COR-L47 (cell line): ENCODE data around the gene CCDC92B.

Source experiments
- DNase-seq: peaks from one replicate; lab custom pipeline; 2025; lab: John Stamatoyannopoulos, UW

The CCDC92B gene

DNA sequence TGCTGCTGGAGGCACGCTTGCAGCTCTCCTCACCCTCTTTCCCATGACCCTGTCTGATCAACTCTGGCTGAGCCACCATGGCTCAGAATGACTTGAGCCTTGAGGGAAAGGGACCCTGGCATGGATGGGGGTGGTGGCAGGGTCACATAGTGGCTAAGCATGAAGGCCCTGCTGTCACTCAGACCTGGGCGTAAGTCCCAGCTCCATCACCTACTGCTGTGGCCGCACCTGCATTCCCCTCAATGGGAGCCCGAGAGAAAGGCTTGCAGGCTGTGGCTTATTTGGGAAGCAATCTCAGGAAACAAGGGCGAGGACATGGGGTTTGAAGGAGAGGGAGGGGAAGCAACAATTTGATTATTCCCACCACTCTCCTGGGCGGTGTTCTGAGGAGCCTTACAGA is 29.0 kb upstream of the CCDC92B start:
- no peak for DNase-seq

DNA sequence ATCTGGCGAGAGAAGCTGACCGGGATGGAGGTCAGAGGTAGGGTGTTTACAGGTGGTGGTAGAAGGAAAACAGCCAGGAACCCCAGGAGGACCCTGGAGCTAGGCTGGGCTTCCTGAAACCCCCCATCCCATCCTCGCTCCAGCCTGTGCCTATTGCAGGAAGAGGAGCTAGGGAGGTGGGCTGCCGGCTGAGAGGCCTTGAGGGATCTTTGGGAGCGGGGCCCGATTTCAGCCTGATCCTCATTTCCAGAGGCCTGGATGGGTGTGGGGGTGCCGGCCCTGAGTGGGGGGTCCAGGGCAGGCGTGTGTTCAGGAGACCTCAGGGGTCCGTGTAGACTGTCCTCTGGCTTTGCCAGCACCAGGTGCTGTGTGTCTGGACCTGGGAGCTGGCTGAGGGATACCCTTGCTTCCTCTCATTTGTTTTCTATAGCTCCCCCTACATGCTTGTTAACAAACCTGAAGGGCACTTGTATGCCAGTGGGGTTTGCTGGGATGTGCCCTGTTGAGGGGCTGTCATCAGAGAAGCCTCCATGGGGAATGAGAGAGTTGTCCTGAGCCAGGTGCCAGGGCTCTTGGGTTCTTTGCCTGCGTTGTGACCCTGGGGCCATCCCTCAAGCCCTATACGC is 27.9 kb upstream of the CCDC92B start:
- DNase-seq = no peak

DNA sequence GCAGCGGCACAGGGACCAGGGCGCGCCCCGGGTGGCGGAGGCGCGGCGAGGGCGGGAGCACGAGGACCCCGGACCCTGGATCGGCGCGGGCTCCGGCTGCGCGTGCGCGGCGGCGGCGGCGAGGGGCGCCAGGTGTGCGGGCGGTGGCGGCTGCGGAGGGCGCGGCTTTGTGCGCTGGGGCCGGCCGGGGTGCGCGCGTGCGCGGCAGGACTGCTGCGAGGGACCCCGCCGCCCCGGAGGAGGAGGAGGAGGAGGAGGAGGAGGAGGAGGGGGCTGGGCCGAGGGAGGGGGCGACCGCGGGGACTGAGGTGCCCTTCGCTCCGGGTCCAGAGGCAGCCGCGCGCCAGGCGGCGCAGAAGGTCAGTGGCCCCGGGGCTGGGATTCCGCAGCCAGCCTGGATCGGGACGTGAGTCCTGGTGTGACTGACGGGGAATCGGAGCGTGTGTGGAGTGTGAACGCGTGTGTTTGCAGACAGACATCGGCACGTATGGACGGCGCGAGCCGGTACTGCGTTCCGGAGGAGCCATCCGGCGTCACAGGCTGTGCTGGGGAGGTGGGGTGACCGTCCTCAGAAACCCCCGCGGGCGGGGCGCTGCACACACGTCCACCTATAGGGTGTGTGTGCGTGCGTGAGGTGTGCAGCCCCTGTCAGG is 27.3 kb upstream of the CCDC92B start:
- DNase-seq = peak; percentile 46

DNA sequence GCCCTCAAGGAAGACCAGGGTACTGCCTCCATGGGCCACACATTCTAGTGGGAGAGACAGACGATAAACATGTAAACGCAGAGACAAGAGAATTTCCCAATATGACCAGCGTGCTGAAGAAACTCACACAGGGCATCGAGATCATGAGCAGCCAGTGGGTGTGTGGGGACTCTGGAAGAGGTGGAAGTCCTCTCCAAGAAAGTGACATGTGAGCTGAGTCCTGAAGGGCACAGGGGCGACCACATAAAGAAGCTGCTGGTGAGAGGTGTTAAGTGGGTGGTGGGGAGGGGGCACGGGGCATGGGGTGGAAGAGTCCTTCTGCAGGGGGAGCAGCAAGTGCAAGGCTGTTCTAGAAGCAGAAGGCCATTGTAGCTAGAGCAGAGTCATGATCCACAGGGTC is 25.8 kb upstream of the CCDC92B start:
- DNase-seq = no peak

DNA sequence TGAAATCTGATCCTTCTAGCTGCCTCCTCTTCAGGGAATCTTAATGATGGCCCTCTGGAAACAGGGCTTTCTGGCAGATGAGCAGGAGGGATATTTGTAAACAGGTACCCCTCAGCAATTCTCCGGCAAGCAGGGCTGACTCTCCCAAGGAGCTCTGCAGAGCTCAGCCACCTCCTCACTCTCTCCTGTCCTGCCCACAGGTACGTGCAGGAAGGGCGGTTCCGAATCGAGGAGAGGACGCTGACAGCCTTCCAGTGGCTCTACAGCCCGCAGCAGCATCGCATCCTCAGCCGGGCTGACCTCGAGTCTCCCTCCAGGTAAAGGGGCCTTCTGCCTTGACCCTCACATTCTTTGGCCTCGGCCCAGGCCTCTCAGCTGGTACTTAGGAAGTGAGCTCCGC is 20.7 kb upstream of the CCDC92B start:
- no peak for DNase-seq

DNA sequence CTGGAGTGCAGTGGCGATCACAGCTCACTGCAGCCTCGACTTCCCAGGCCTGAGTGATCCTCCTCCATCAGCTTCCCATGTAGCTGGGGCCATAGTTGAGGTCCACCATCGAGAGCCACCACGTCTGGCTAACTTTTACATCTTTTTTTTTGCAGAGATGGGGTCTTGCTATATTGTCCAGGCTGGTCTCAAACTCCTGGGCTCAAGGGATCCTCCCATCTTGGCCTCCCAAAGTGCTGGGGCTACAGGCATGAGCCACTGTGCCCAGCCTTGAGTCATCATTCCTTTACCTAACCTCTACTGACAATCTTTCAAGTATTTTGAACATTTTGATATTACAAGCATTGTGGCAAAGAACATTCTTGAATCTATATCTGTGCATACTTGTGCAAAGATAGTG is 9.4 kb upstream of the CCDC92B start:
- DNase-seq = no peak

DNA sequence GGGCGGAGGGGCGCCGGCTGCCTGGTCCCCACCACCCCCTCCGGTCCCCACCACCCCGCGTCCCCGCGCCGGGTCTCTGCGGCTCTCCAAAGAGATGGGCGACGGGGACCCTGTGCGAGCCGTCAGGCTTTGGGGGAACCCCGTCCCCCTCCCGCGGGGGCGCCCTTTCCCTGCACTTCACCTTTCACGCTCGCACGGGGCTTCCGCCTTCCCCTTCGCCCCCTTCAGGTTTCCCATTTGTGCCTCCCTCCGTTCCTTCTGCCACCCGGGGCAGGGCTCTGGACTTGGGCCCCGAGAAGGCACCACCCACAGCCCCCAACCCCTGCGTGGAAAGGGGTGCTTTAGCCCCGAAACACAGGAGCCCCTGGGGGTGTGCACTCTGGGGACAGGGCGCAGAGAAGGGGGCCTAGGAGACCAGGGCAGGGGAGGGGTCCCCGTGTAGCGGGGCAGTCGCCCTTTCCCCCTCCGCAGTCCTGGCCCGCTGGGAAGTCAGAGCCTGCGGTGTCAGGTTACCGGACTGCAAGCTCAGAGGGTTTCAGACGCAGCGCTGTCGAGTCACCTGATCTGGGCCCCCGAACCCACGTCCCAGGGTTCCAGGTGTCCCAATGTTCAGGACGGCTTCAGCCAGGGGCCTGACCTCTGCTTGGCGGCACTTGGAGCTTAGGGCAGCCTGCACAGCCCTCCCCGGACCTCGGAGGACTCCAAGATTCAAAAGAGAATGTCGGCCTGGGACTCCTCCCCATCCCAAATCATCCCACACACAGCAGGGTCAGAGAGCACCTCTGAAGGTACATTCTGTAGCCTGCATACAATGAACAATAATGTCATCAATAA is 6.7 kb upstream of the CCDC92B start:
- DNase-seq = no peak

DNA sequence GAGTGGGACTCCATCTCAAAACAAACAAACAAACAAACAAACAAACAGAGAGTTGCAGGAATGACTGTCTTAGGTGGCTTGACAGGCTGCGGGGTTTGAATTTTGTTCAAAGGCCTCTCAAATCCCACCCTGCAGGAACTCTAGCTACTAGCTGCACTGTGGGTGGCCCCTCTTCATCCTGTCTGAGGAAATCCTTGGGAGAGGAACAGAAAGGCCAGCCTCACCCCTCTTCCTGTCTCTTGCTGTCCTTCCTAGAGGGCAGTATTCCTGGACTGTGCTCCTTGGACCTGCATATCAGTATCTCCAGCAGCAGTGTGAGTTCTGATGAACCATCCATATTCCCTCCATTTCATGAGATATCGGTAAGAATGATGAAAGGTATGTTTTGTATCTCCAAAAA is 2.0 kb upstream of the CCDC92B start:
- no peak for DNase-seq

DNA sequence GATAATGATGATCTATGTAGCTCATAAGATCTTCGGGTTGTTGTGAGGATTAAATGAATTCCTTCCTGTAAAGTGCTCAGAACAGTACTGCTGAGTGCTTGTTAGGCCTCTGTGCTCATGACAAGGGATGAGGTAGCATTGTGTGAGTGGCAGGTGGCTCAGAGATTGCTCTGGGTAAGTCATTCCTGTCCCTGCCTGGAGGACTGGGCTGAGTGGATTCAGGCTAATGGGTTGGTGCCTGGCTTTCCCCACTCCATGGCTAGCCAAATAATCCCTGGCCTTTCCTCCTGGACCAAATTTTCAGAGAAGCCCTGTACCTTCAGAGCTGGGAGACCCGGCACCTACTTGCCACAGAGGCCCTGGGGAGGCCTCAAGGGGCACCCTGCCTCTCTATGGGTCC is 1.3 kb upstream of the CCDC92B start:
- no peak for DNase-seq

DNA sequence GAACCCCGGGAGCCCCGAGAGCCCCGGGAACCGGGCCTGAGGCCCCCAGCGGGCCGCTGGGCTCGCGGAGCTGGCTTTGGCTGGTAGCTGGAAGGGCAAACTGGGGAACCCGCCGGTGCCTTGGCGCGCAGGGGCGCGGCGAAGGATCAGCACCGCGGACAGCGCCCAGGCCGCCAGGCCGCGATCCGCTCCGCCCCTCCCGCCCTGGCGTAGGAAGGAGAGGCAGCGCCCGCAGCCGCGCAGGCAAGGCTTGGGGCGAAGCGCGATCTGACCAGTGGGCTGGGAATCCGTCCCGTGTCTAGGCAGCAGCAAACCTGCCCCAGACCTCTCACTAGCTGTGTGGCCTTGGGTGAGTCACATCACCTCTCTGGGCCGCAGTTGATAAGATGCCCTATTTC is 331 bp upstream of the CCDC92B start:
- DNase-seq = peak; percentile 23

DNA sequence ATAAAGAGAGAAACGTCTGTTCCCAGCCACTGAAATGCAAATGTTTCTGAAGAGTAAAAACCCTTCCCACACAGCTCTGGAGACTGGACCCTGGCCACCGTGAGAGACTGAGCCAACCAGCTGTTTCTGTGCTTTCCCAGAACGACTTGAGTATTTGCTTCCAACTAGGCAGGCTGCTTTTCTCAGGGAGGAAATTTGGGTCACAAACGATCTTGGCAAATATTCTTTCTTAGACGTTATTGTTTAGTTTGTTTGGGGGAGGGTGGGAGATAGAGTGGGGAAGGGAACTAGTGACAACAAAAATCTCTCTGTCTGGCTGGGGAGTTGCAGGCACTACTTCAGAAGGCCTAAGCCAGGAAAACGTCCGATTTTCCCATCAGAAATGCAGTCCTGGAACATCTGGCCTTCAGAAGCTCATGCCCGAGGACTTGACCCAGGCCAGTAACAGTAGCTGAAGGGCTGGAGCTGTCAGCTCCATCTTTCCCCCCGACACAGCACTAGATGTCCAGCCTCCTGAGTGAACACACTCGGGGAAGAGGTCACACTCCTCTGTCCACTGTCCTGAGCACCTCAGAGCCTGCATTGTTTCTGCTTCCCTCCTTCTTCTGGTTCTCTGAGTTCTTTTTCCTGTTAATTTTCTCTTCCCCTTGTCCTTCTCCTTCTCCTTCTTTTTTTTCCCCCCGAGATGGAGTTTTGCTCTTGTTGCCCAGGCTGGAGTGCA is 4.0 kb downstream of the CCDC92B start:
- no peak for DNase-seq

DNA sequence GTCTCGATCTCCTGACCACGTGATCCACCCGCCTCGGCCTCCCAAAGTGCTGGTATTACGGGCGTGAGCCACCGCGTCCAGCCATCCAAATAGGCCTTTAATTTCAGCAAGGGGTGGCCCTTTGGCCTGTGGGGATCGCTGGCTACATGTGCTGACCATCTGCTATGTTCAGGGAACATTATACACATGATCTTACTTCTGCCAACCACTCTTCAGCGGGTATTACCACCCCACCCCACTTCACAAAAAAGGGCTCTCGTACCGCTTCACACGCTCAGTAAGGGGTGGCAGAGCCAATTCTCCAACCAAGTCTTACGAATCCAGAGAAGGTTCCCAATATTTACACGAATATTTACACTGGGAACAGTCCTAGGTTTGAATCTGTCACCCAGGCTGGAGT is 11.8 kb downstream of the CCDC92B start:
- DNase-seq = no peak

DNA sequence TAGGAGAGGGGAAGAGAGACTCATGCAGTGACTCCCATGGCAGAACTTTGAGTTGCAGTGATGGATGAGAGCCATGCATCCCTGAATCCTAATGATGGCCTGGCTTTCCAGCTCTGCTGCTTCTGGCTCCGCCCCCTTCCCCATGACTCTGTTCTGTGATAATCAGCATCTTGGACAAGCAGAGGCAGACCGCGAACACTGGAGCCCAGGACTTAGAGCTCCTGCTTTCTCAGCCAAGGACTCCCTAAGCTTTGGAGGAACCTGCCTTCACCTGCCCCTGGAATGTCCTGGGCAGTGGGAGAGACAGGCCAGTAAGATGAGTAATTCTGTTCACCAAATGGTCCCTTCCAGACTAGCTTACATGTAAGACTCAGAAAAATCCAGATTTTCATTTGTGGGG is 12.5 kb downstream of the CCDC92B start:
- no peak for DNase-seq

DNA sequence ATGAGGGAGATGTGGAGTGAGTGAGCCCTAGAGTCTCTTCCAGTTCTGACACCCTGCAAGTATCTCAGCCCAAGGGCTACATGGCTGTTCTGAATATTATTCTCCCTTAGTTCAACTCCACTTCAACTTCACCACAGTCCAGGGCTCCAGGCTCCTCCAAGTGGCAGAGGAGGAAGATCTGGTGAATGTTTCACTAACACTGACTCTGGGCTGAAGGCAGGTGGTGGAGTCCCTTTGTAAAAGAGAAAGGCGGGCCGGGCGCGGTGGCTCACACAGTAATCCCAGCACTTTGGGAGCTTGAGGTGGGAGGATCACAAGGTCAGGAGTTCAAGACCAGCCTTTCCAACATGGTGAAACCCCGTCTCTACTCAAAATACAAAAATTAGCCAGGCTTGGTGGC is 13.6 kb downstream of the CCDC92B start:
- no peak for DNase-seq

DNA sequence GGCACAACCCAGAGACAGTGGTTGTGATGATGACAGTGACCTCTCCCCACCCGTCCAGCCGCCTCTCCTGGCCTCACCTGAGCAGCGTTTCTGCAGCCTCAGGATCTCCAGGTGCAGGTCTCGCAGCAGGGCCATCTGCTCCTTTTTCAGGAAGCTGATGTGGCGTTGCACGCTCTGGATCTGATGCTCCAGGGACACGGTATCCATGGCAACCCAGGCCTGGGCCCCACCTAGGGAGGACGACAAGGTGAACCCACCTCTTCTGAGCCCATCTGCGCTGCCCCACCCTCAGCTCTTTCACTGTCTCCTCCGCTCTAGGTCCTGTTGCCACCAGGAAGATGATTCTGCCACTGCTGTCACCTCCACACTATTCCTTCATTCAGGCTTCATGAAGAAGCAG is 14.5 kb downstream of the CCDC92B start:
- DNase-seq = no peak

DNA sequence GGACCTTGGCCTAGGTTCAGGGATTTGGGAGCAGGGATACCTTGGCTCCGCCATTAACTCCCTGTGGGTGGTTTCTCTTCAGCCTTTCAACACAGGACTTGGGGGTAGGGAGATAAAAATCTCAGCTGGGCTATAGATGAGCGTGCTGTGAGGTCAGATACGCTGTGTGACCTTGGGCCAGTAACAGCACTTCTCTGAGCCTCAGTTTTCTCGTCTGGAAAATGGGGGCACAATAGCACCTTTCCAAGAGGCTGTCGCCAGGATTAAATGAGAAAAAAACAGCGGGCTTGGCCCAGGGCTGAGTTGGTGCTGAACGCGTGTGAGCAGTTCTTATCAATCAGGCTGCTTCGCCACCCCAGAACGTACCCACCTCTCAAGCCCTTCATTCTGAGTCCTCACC is 17.6 kb downstream of the CCDC92B start:
- DNase-seq = no peak

DNA sequence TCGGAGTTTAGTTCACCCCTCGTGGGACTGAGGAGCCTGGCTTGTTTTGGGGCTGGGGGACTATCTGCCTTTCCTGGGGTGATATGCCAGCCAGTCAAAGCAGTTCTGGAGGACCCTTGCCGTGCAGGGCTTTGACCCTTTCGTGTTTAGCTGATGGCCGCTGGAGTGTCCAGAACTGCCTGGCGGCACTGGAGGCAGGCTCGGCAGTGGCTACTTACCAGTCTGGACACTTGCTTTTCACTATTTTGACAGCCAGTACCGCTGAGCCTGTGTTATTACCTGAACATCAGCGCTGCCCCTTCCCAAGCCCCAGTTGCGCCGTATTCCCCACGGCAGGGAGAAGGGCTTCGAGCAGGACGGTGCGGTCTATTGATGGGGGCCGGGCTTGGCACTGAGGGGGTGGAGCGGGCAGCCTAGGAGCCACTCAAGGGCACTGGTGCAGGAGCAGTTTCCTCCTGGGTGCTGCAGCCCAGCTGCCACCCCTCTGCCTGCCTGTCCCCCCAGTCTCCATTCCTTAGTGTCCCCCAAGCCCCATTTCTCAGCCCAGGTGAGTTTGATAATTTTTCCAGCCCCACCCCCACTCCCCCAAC is 18.6 kb downstream of the CCDC92B start:
- no peak for DNase-seq

DNA sequence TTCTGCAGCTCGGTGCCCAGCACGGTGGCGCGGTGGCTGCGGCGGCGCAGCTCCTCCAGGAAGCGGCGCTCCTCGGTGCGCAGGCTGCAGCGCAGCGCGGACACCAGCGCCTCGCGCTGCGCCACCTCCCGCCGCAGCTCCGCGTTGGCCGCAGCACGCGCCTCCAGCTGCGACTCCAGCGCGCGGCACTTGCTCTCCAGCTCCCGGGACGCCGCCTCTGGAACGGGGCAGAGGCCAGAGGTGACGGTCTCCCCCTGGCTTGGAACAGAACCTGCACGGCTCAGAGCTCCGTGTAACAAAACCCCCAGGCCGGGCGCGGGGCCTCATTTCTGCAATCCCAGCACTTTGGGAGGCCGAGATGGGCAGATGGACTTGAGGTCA is 24.7 kb downstream of the CCDC92B start:
- peak; percentile 36 for DNase-seq

DNA sequence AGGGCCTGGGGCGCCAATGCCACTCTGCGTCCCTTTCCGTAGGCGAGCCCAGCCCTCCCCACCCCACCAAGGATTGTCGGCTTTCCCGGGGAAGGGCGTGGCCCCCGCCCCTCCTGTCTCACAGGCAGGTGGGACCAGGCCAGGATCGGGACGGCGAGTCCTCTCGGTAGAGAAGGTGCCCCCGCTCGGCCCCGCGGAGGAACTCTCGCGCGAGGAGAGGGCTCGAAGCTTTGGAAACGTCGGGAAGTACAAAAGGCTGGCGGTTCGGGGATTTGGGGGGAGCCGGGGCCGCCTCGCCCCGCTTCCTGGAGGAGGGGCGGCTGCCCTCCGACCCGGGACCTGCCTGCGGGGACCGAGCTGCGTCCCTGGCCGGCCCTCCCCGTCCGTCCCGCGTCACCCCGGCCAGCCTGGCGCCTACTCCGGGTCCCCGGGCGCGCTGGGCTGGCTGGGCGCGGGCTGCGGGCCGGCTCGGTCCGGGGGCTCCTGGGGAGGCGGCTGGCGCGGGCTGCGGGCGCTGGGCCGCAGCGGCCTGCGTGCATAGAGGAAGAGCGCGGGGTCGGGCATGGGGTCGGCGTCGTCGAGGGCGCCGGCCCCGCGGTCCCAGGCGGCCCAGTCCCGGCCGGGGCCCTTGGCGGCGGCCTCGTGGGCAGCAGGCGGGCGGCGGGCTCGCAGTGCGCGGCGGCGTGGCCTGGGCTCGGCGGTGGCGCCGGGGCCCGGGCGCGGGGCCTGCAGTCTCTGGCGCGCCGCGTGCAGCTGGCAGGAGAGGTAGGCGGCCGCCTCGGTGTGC is 25.3 kb downstream of the CCDC92B start:
- peak; percentile 43 for DNase-seq

DNA sequence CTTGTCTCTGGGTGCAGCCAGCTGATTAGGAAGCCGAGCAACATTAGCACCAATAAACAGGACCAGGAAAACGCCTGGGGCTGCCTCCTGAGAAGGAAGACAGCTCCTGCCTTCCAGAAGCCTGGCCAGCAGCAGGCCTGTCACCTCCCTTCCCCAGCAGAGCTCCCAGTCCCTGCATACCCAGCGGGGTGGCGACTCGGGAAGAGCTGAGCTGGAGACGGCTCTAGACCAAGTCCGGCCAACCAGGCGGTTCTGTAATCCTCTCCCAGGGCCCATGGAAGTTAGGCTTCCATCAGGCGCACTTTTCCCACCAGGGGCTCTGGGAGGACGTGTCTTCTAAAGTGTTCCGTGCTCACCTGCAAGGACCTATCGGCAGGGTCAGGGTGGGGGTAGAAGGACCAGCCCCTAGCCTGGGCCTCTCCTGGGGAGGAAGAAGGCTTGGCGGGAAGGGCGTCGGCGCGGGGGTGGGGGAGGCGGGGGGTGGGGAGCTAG is 25.9 kb downstream of the CCDC92B start:
- DNase-seq = no peak

DNA sequence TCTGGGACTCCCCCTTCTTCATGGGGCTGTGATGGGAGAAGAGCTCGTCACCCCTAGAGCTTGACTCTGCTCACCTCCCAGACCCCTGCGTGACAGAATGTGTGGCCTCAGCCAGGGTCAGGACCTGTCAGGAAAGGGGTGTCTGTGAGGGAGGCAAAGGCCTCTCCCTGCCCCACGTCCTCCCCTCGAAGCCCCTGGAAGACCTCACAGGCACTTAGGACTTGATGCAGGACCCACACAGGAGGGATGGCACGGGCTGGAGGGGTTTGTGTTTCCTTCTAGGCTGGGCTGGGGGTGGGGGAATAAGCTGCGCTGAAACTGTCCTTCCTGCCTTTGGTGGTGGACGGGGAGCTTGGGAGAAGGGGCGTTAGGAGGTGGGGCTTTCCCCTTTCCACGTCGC is 26.8 kb downstream of the CCDC92B start:
- no peak for DNase-seq
